UCSD-AML1 (cell line): ENCODE data around the gene RCOR2.
A peak's percentile ranks its signal among the peaks of the same experiment; 100 is the strongest.
"Not testable (repeated sequence)": the region's sequence is repeated elsewhere in the genome, so short reads cannot be mapped to it uniquely, and the experiment has no call there.

Experiments used
- DNase-seq: peaks from one replicate; lab custom pipeline; 2025; ENCODE audit not compliant: unreplicated experiment; lab: John Stamatoyannopoulos, UW

Gene RCOR2

DNA sequence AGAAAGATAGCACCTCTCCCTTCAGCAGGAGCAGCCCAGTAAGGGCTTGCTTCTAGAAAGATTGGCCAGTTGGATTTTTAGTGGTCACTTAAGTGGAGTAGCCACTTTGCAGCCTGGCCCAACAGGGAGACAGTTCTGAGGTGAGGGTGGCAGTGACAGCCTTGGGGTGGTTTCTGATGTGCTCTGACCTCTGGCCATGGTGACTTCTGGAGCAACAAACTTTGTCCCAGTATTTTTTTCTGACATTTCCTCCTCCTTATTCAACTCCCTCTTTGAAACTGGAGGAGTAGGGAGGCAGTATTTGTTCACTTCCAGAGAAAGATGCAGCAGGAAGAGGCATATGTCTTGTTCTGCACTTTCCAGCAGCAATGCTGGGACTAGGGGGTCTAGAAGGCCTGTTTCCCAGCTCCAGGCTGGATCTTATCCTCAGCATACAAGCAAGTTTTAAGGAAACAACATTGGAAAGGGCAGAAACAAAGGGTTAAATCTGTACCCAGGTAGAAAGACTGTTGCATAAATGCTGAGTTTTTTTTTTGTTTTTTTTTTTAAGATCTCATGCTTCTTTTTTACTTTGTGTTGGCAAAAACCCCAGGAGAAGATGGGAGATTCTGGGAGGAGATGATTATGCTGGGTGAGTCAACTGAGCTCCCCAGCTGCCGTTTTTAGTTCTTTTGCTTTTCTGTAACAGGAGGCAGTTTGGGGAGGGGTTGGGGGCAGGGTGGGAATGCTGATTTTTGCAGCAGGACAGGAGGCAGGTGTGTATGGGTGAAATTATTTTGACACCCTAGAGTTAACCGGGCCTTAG is 37.2 kb downstream of the RCOR2 start:
- DNase-seq: no peak

DNA sequence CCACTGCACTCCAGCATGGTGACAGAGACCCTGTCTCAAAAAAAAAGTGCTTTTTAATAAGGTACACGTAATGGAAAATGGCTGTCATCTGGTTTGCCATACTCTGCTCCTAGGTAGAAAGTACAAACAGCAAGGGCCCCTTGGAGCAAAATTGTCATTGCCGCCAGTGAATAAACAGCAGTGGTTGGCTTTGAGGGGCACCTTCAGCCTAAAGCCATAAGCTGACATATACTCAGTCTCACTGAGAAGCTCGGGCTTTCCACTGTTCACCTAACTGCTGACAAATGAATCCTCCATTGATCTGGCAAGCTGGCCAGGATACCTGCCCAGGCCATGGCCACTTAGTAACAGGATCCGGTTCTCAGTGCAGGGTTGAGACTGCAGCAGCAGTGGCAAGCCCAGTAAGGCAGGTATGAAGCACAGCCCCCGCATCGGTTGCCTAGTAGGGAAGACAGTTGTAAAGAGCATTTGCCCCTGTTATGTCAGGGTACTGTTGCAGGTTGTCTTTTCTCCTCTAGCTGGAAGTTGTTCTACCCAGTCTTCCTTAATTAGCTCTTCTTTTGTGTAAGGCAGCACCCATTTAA is 39.2 kb downstream of the RCOR2 start:
- no peak for DNase-seq

DNA sequence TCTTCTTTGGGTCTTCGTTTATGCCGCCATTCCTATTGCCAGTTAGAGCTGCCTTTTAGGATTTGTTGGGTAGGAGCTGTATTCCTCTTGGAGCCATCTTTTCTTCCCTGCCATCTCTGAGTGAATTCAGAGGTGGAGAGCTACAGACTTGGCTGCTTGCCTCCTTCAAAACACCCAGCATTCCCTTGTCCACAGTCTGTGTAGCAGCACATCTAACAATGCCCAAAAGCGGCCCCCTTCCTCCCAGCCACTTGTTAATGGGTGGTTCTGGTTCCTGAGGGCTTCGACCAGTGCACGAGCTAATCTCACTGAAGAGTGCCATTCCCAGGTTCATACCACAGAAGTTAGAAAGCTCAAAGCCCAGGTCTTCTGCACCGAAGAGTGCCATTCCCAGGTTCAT is 40.3 kb downstream of the RCOR2 start:
- DNase-seq: no peak

DNA sequence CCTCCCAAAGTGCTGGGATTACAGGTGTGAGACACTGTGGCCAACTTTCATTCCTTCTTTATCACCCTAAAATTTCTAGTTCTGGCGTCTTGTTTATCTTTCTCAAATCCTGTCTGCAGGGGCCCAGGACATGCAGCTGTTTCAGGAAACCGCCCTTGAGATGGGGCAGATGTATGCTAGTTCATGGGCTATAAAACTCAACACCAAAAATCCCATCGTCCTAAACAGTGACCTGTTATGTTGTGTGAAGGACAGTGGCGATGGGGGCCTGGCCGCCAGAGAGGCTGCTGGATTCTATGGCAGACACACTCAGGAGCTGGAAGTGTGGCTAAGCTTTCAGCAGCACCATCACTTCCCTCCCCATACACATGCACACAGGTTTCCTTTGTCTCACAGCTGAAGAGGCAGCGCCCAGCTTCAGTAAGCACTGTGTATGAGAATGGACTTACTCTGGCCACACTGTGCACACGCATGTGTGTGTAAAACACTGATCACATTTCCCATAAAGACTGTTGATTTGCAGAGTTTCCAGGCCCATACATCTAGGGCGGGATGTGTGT is 41.4 kb downstream of the RCOR2 start:
- DNase-seq: no peak

DNA sequence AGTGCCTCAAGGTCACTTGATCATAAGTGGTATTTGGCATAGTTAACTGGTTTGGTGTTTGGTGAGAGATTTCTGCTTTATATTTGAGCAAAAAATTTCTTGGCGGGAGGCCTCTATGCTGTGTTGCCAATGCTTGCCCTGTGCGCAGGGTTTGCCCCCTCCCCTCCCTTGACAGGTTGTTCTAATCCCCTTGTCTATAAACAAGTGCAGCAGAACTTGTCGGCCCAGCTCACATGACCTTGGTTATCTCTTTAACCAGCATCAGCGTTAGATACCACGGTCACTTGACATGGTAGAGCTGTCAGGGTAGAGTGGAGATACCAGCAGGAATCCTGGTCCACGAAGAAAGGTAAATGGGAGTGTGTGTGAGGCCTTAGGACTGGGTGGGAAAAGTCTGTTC is 42.5 kb downstream of the RCOR2 start:
- DNase-seq: no peak

DNA sequence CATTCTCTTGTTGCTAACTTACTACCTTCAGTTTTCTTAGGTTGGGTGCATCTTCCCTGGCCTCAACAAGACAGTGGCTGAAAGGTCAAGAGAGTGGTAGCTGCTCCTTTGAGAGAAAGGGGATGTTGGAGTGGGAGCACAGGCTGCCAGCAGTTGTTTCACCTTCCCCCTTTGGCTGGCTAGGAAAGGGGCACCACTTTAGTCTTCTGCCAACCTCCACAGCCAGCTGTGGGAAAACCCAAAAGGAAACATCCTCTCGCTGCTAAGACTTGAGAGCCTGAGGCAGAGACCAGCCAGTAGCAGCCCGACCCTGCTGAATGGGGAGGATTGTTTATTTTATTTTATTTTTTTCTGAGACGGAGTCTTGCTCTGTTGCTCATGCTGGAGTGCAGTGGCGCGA is 43.7 kb downstream of the RCOR2 start:
- DNase-seq: no peak

DNA sequence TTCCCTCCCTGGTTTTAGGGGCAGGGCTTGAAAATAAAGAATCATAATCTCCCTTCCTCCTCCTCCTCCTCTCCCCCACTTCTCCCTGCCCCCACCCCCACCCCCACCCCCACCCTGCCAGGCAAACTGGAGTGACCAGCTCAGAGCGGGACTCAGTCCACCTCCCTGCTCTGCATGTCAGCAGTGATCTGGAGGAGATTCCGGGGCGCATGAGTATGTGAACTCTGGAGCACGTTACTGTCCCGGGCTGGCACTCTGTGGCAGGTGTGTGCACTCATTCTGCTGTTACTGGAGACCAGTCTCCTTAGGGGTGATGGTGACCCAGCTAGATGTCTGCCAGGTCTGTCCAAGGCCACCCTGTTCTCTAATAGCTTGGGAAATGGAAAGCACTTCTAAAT is 44.2 kb downstream of the RCOR2 start:
- no peak for DNase-seq

DNA sequence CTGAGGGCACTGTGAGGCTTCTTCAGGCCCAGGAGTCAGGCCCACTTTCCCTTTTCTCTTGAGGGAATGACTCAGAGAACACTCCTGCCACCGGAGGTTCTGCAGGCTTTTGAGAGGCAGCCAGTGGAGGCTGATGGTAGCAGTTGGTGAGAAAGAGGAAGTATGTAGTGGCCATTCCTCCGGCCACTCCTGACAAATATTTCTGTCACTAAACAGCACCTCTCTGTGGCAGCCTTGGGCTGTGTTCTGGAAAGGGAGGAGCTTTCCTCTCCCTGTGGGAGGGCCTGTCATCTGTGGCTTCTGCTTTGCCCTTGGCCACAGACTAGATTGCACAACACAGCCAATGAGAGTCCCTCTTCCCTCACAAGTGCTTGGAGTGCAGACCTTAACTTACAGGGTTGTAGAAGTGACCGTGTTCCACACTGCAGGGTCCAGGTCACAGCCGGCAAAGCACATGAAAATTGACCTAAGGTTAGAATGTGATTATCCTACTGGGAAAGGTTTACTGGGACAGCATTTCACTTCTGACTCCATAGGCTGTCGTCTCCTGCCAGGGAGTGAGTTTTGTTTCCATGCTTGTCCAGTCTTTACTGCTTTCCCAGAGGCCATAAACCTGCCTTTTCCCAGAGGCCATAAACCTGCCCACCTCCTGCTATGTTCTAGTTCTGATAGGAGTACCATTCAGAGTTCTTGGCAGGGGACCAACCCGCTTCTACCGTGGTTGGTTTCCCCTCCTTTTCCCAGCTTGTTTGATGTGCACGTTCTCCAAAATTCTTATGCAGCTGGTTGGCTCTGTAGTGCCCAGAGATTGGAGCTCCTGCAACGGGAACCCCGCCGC is 44.8 kb downstream of the RCOR2 start:
- peak; percentile 86 for DNase-seq

DNA sequence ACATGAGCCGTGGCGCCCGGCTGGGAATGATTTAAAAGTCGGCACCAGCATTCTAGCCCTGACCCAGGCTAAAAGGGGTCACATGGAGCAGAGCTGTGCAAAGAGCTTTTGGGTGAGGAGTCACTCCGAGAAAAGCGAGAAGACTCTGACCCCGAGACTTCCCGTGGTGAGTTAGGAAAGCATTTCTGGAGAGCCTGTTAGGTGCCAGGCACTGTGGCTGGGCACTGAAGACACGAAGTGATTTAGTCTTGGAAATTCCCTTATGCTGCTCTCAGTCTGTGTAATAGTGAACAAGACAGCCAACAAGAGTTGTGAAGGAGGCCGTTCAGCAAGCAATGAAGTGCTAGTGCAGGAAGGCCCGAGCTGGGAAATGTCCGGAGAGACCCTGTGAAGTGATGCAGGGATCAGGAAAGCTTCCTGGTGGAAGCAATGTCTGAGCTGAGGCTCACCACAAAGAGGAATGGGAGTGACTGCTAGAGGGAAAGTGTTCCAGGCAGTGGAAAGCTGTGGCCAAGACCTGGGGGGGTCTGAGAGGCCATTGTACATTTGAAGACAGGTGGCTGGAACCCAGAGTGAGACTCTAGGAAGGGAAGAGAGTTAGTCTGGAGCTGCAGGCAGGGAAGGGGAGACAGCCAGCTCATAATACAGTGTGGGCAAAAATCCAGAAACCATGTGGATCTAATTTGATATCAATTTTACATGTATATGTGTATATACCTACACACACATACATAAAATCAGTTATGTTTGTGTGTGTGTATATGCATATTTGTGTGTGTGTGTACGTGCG is 46.4 kb downstream of the RCOR2 start:
- DNase-seq: no peak

DNA sequence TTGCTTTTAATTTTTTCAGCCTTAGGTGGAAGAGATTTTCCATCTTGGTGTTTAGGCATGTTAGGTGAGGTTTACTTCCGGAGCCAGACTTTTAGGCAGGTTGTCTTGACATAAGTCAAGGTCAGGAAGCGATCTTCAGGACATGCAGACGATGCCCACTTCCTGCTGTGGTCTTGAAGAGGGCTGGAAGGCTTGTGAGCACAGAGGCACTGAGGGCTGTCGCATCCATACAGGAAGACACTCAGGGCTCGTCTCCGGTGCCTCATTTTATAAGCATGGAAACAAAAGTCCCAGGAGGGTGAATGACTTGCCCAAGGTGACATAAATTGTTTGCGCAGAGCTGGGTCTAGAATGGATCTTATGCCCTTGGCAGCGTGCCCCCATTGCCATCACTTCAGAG is 47.3 kb downstream of the RCOR2 start:
- DNase-seq: peak; percentile 32

DNA sequence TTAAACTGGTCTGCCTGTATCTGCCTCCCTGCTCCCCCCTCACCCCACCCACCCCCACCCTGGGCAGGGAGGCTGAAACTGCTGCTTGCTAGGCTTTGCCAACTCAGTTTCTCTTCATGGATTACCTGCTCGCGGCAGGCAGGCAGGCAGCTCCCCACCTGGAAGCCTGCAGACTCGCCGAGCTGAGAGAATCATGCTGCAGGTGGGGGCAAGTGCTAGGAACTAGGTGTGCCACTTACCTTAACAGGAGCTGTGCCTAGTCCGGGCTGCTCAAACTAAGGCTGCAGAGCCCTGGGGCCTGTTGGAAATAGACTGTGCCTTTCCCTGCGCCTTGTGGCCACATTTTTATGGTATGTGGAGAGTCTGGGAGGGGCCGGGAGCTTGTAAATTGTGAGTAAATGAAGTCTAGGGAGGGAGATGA is 47.8 kb downstream of the RCOR2 start:
- no peak for DNase-seq

DNA sequence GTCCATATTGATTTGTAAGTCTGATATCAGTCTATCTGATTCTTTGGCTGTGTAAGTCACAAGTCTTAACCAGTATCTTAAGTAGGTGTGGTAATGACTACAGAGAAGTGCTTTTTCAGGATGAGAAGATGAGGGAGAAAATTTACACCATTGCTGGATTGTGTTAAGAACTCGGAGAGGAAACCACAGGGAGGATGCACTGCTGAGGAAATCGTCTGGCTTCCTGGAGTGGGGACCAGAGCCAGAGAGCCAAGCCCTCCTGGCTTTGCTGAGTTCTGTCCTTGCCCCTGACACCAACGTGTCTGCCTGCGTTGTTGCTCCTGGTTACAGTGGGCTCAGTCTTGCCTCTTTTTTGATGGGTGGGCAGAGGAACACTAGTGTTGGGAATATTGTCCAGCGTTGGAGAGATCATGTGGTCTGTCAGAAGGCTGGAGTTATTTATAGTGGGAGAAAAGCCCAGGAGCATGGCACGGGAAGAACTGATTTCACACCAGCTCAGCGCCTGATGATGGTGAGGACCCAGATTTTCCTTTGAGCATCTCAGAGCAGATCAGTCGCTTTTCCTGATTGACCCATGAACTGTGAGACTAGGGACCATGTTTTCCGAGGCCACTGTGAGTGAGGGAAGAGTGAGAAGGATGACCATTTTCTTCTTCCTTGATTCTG is 48.4 kb downstream of the RCOR2 start:
- peak; percentile 35 for DNase-seq

DNA sequence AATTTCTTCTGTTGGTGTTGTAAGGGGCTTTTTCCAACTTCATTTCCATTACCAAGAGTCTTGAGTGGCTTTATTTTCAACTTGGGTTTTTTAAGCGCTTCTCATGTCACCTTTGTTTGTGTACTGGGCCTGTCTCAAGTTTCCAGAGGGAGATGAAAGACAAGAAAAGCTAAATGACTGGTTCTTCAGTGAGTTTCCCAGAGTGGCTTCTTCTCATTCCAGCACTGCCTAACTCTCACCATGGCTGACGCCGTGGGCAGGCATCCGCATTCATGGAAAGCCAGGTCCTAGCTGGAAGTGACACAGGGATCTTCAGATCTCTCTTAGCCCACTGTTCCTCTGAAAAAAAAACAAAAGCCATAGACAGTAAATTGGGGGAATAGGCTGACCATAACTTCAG is 49.5 kb downstream of the RCOR2 start:
- no peak for DNase-seq

DNA sequence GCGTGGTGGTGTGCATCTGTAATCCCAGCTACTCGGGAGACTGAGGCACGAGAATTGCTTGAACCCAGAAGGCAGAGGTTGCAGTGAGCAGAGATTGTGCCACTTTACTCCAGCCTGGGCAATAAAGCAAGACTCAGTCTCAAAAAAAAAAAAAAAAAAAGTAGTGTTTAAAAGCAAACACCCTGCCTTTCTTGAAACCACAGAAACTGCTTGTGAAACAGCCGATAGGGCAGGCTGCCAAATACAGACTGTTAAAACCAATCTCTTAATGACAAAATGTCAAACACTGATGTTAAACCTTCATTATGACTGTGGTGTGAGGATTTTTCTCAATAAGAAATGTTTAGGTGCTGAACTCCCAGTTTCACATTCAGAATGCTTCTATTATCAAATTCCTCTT is 50.8 kb downstream of the RCOR2 start:
- no peak for DNase-seq

DNA sequence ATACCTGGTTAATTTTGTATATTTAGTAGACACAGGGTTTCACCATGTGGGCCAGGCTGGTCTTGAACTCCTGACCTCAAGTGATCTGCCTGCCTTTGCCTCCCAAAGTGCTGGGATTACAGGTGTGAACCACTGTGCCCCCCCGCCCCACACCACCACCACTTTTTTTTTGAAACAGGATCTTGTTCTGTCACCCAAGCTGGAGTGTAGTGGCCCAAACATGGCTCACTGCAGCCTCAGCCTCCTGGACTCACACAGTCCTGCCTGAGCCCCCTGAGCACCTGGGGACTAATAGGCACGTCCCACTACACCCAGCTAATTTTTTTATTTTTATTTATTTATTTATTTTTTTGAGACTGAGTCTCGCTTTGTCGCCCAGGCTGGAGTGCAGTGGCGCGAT is 53.3 kb downstream of the RCOR2 start:
- not testable (repeated sequence) for DNase-seq

DNA sequence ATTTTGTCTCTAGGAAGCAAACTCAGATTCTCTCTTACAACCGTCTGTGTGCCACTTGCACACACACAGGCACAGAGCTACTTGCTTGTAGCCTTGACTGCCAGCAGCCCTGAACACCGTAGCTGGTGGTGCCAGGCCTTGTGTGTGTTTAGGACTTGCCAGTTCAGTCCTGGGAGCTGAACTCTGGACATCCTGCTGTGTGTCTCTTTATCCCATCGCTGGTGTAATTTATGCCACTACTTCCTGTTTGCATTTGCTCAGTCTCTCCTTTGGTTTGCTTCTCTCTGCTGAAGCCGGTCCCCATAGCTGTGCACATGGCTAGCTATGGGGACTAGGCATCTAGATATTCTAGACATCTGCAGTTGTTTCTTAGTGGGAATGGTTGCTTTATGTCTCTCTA is 54.0 kb downstream of the RCOR2 start:
- DNase-seq: no peak
